ENCODE data around the gene PROK1. TPM values are rescaled to one million over a fixed set of nuclear protein-coding genes. Genes with fewer than 3 reads are reported as not detected.

Gene PROK1
- total and polyA plus RNA-seq, 10 of the 15 experiments (the other 5 are each of a cell fraction or from before 2014, with no cell fraction given): not detected

GRCh38 chr1:110493059-110493699 lies 42.2 kb downstream of the PROK1 start:
- ChIA-PET RAD21 (ENCODE audit: unreplicated experiment) (no interaction called here), SMC1A (ENCODE audit: uncharacterized antibody, unreplicated experiment) (interaction anchor here (1.4 kb wide), 1 partner anchor 81 kb away, joined by 4 read pairs; no protein-coding TSS in a partner anchor), POLR2A (no interaction called here), CTCF (interaction anchor here (1.0 to 1.2 kb wide), 2 partner anchors 80 to 290 kb away, joined by 3 to 4 read pairs; no protein-coding TSS in a partner anchor)
- no peak for DNase-seq (ENCODE audit: low read depth, low spot score)
- Histone ChIP-seq H4K20me1 (ENCODE audit: control insufficient read depth, insufficient read depth) (no peaks in the 10 kb centered on the region), H3K27me3 (replicated peaks in 1 of 2; ENCODE audit: control insufficient read depth in 2 of 2, insufficient read depth in 2 of 2, low read length in 1 of 2) (no peaks in the 10 kb centered on the region; a peak in 1 of 4 replicates), H2AFZ (ENCODE audit: control insufficient read depth, low read depth, low read length) (no peak overlapping the region), H3K4me1 (ENCODE audit: control insufficient read depth, insufficient read depth, low read length) (no peaks in the 10 kb centered on the region), H3K36me3 (ENCODE audit: control insufficient read depth in 2 of 2, insufficient read depth in 2 of 2, low read length in 1 of 2) (no peaks in the 10 kb centered on the region), H3K4me2 (ENCODE audit: control insufficient read depth, insufficient read depth) (no peak overlapping the region), H3K79me2 (ENCODE audit: control insufficient read depth, insufficient read depth, low read length) (no peaks in the 10 kb centered on the region), H3K9ac (ENCODE audit: control insufficient read depth, insufficient read depth, low read length) (no peak overlapping the region), H3K9me3 (replicated peaks; ENCODE audit: control insufficient read depth, insufficient read depth, low read length) (no peaks in the 10 kb centered on the region), H3K4me3 (no peak overlapping the region), H3K27ac (ENCODE audit: control insufficient read depth, insufficient read depth) (no peak overlapping the region)
- in situ Hi-C loops (cut with MboI): no loop called here
- FAIRE-seq: no peak
- BruUV-seq (replicated peaks): no TSS peak
- WGBS (ENCODE audit: insufficient coverage, insufficient replicate concordance, low lambda C conversion rate, missing lambda C conversion rate): 64% methylated on average over 5 of the region's 5 CpGs
- TF ChIP-seq NFYB (IDR thresholded peaks at IDR 0.05; ENCODE audit: insufficient read depth, low read depth, low read length) (no peak), REST (IDR thresholded peaks at IDR 0.05; ENCODE audit: low read depth, low read length) (no peak), NBN (IDR thresholded peaks at IDR 0.05) (no peak), NFYA (IDR thresholded peaks at IDR 0.05; ENCODE audit: borderline replicate concordance, low read depth, low read length) (no peak), EP300 (IDR thresholded peaks at IDR 0.05; ENCODE audit: borderline replicate concordance in 1 of 2, control insufficient read depth in 1 of 2, low read depth in 2 of 2, low read length in 2 of 2) (no peak), NFIC (IDR thresholded peaks at IDR 0.05; ENCODE audit: low read depth, low read length) (no peak), ZBTB40 (IDR thresholded peaks at IDR 0.05; ENCODE audit: borderline replicate concordance) (no peak), BMI1 (IDR thresholded peaks at IDR 0.05; ENCODE audit: borderline replicate concordance) (no peak)
- intact Hi-C loops (cut with micrococcal nuclease; ENCODE audit: unreplicated experiment): no loop called here
- no peak for ATAC-seq
